GM12891 (cell line): ENCODE data around the gene CBFA2T3.

Experiments
- DNase-seq: peaks from one replicate; pipeline ENCODE4 v3.0.0; 2011; ENCODE audit warnings: low spot score; ENCODE audit not compliant: insufficient read length
- FAIRE-seq: peaks from 2 replicates; lab custom pipeline; 2011; peaks lifted over from hg19 to GRCh38; lab: Jason Lieb, UNC
- PAX5 ChIP-seq: IDR thresholded peaks from 2 replicates; pipeline ENCODE4 v1.6.1; 2011; ENCODE audit warnings: low read length, moderate library complexity, mild to moderate bottlenecking; ENCODE audit not compliant: insufficient read depth, severe bottlenecking
- POLR2A ChIP-seq: IDR thresholded peaks from 2 replicates; pipeline ENCODE4 v1.6.1; 2011; ENCODE audit warnings: low read depth, low read length, control low read depth
- POLR2AphosphoS5 ChIP-seq: IDR thresholded peaks from 2 replicates; pipeline ENCODE4 v1.6.1; 2011; ENCODE audit warnings: low read depth, low read length, control low read depth
- POU2F2 ChIP-seq: IDR thresholded peaks from 2 replicates; pipeline ENCODE4 v1.6.1; 2011; ENCODE audit warnings: low read depth, mild to moderate bottlenecking, control low read depth, low read length, moderate library complexity
- SPI1 ChIP-seq: IDR thresholded peaks from 2 replicates; pipeline ENCODE4 v1.6.1; 2011; ENCODE audit warnings: low read depth, low read length, control low read depth
- TAF1 ChIP-seq: IDR thresholded peaks from 2 replicates; pipeline ENCODE4 v1.6.1; 2011; ENCODE audit warnings: low read depth, low read length, control low read depth

Gene CBFA2T3

DNA sequence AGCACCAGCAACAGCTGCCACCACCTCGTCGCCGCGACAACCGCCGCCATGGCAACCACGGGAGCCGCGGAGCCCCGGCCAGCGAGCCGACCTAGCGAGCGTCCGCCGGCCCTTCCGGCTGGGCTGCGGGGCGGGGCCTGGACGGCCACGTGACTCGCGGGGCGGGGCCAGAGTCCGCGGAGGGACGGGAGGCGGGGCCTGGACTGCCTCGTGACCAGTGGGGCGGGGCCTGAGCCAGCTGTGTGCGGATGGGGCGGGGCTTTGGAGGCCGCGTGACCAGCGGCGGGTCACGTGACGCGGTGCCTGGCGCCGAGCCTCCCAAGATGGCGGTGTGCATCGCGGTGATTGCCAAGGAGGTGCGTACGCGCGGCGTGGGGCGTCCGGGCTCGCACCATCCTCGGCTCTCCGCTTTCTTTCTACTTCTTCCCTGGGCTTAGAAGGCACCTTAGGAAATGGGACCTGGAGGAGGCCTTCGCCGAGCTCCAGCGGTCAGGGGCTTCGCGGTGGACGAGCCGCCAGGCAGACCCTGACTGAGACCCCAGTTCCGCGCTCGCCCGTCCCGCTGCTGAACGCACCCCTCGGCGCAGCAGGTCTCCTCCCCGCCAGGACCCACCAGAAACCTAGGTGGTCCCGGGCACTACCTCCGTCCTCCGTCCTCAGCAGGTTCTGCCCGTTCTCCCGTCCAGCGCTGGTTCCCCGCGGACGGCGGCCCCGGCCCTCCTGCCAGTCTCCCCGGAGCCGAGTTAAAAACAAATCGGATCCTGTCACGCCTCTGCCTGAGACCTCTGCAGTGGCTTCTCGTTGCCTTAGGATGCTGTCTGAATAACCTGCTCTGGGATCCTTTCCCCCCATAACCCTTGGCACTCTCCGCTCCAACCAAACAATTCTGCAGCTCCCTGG is 119.9 kb downstream of the CBFA2T3 start, which contains the start of the genes GALNS and TRAPPC2L:
TSS of gene GALNS (minus strand) at position 120 of the 900 bp plus-strand sequence. CDS start at position 50, 70 bp downstream.
TSS of gene TRAPPC2L (plus strand) at position 300 of the 900 bp plus-strand sequence. CDS start at position 324, 24 bp downstream.
- peak; percentile 100 for FAIRE-seq
- TF ChIP-seq POLR2AphosphoS5 (peak; percentile 81; the same call in 1 of the 2 replicates), TAF1 (peak; percentile 83), SPI1 (no peak), POLR2A (peak; percentile 79)
- peak; percentile 100 for DNase-seq

DNA sequence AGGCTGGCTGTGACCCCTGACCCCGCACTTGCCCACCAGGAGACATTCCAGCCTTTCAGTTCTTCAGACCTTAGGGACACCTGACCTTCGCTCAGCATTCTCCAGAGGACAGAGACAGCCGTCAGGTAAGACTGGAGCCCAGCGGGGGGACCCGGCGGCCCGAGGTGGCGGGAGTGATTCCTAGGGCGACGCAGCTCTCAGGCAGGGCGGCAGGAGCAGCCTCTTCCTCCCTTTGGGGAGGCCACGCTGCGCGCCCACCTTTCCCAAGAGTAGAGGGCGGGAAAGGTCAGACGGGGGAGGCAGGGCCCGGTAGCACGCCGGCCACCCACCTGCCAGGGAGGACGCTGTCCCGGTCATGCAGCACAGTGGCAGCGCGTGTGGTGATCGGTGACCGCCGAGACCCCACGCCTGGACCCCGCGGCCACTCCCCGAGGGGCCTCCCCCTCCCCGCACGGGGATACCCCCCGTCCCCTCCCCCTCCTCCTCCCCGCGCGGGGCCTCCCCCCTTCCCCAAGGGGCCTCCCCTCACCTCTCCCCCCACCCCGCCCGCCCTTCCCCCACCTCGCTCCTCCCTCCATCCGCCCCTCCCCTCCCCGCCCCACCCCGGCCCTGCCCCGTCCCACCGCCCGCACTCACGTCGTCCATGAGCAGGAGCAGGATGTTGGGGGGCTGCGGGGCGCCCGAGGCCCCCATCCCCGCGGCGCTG is 120.7 kb downstream of the CBFA2T3 start:
- DNase-seq (no peak), FAIRE-seq (no peak)
- TF ChIP-seq POLR2AphosphoS5, result no peak
- no peak for TF ChIP-seq PAX5
- no peak for TF ChIP-seq POLR2A
- TF ChIP-seq TAF1, result no peak
- TF ChIP-seq POU2F2, result no peak
- no peak for TF ChIP-seq SPI1

DNA sequence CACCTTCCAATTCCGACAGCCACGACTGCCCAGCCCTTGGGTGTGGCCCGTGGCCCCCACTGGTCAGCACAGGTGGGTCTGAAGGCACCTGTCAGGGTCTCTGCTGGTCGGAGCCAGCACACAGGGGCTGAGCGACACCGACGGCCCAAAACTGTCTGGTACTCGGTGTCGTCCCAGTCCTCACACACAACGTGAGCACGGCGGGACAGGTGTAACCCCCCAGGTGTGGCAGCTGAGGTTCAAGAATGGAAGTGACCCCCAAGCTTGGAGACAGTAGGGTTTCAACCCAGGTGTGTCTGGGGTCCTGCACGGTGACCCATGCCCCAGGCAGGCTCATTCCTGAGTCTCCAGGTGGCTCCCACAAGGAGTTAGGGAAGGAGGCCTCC is 121.3 kb downstream of the CBFA2T3 start:
- no peak for DNase-seq
- peak; percentile 48 for FAIRE-seq
- no peak for TF ChIP-seq POU2F2
- no peak for TF ChIP-seq SPI1
- TF ChIP-seq POLR2A, result no peak
- TF ChIP-seq POLR2AphosphoS5, result no peak

DNA sequence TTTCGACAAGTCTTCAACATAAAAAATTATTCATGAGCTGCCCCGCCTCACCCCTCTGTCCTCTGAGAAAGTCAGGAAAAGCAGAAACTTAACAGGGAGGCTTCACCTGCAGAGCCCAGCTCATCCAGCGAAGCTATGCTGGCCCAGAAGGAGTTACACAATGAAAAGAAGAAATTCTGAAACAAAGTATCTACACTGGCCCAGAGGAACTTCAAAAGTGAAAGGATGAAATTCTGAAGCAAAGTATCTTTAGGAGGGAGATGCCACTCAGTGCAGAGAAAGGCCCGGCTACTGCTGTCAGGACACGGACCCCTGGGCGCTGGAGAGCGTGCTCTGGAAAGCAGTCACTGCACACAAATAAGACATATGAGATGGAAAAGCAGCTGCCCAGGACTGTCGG is 121.8 kb downstream of the CBFA2T3 start:
- no peak for FAIRE-seq
- TF ChIP-seq PAX5, result no peak
- no peak for TF ChIP-seq SPI1
- TF ChIP-seq POLR2AphosphoS5, result no peak
- TF ChIP-seq POU2F2, result no peak
- TF ChIP-seq TAF1, result no peak
- no peak for TF ChIP-seq POLR2A

DNA sequence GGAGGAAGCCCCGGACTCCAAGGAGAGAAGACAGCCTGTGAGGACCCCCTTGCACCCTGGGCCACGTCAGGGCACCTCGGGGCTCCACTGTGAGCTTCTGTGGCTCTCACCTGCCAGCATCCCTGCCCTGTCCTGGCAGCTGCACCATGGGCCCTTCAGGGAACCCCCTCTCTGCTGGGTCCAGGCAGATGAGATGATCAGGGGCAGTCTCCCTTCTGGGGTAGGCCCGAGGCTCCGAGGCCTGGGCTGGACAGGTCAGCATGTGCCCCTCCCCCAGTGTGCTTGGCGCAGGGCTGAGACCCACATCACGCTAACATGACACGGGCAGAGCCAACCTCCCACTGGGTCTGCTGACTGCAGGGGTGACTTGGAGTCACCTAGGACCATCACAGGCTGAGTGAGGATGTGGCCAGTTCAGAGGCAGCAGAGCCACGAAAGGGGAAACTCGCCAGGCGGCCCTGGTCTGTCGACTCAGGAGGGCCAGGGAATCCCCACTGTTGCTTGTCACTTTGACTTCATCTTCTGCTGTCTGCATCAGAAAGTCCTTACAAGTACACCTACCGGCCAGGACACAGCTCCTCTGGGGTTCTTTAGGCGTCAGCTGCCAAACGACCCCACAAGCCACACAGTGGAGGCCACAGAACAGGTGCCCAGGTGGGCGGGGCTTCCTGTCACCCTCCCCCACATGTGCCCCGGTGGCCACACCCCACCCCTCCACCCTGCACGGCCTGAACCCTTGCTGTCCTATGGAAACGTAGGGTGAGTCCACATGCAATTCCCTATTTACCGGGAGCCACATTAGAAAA is 122.5 kb downstream of the CBFA2T3 start:
- FAIRE-seq (peak; percentile 68), DNase-seq (no peak)
- TF ChIP-seq POU2F2 (no peak), POLR2A (no peak), SPI1 (no peak), TAF1 (no peak), PAX5 (no peak), POLR2AphosphoS5 (no peak)

More for the DNA sequence above, 121.8 kb downstream of the CBFA2T3 start:
- no peak for DNase-seq

DNA sequence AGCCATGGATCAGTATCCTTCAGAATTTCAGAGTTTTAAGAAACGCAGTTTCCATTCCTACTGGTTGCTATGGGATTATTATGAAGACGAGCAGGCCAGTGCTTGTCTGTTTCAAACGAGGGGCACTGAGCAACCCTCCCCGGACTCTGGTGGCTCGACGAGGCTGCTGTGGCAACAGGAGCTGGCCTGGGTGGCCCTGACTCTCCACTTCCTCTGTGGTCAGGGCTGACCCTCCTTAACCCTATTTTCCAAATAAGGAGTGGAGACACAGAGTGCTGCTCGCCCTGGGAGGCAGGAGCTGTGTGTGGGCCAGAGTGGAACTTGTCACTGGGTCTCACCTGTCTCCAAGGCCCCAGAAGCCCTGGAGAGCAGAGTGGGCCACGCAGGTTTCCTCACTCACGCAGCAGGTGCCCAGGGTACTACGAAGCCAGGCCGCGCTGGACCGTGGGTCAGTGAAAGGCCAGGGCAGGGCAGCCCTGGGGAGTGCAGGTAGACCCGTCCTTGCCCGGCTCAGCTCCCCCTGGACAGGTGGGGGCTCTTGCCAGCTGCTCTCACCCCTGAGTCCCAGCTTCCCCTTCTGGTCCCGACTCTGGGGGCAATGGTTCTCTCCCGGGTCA is 123.6 kb downstream of the CBFA2T3 start:
- DNase-seq (no peak), FAIRE-seq (no peak)
- no peak for TF ChIP-seq POLR2AphosphoS5
- no peak for TF ChIP-seq POLR2A
- TF ChIP-seq SPI1, result no peak
- TF ChIP-seq POU2F2, result no peak

GRCh38 chr16:88851616-88852015 is 125.4 kb downstream of the CBFA2T3 start:
- FAIRE-seq (no peak), DNase-seq (no peak)
- no peak for TF ChIP-seq PAX5
- TF ChIP-seq POLR2A, result no peak
- TF ChIP-seq TAF1, result no peak
- TF ChIP-seq POU2F2, result no peak
- no peak for TF ChIP-seq POLR2AphosphoS5
- TF ChIP-seq SPI1, result no peak

DNA sequence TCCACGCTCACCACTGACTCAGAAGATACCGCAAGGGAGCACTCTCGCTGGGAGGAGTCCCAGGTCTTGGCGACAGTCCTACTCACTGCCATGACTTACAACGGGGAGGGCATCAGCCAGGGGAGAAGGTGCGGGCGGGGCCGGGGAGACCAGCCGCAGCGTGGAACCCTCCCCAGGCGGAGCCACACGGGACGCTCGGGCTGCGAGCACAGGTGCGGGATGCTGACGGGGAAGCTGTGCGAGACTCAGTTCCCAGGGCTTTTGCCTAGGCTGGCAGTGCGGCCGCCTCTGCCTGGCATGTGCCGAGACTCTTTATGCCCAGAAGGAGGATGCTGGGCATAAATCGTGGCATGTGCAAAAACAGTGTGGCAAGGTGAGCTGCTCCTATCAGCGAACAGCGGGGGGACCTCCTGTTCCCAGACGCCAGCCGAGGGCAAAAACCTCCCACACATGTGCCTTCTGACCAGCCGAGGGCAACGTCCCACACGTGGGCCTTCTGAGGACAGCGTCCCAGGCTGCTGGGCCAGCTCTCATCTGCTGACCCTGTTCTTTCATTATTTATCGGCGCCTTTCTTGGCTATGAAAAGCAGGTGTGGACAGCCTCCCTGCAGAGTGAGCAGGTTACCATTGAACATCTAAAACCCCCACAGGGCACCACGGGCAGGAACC is 126.3 kb downstream of the CBFA2T3 start:
- TF ChIP-seq POLR2A (no peak), TAF1 (no peak), POLR2AphosphoS5 (no peak), POU2F2 (no peak), SPI1 (no peak), PAX5 (no peak)
- DNase-seq, result no peak
- FAIRE-seq, result no peak
